ENCODE data around the gene IGSF21.

Gene IGSF21

DNA sequence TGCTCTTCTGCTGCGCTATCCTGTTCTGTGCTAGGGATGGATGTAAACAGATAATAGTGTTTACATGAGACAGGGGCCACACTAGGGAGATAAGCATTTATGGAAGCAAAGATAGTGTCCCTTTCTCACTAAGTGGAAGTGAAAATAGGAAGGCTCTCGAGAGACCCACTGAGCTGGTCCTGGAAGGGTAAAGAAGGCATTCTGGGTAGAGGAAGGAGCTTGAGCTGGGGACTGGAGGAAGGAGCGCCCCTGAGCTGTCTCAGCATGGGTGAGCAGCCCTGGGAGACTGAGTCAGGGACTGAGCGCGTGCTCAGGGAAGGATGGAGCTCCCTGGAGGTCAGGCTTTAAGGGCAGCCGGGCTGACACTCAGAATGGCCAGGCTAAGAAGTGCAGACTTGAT, 93.3 kb downstream of the IGSF21 start:
- TF ChIP-seq Cebpa-rat (IDR thresholded peaks at IDR 0.05), result no peak
- H4K20me1 ChIP-seq, result no peaks in the 10 kb centered on the region
- H3K27ac ChIP-seq, result no peak overlapping the region
- no peaks in the 10 kb centered on the region for H3K36me3 ChIP-seq
- no peaks in the 10 kb centered on the region for H3K27me3 ChIP-seq
- H3K9me3 ChIP-seq, result no peaks in the 10 kb centered on the region
- no peak overlapping the region for H3K4me2 ChIP-seq
- no peak overlapping the region for H3K9ac ChIP-seq
- no peaks in the 10 kb centered on the region for H3K4me1 ChIP-seq
- H3K4me3 ChIP-seq, result no peak overlapping the region

DNA sequence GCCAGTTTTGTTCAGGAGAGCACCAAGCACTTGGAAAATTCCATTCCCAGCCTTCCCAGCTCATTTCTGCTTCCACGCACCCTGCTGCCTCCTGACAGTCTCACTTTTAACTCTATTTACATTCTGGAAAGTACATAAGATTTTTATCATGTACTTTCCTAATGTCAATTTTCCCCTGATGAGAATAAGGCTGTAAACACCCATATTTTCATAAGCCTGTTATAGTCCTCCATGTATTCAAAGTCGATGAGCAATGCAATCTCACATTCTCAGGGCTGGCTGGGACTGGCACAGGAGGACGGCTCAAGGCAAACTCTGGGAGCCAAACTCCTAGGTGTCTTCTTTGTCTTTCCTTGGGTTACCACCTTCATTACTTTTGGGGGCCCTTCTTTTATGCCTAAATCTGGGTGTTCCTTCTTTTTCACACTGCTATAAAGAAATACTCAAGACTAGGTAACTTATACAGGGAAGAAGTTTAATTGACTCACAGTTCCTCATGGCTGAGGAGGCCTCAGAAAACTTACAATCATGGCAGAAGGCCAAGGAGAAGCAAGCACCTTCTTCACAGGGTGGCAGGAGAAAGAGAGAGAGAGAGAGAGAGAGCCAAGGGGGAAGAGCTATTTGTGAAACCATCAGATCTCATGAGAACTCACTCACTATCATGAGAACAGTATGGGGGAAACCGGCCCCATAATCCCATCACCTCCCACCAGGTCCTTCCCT, 94.6 kb downstream of the IGSF21 start:
- no peaks in the 10 kb centered on the region for H4K20me1 ChIP-seq
- H3K4me3 ChIP-seq, result no peak overlapping the region
- H3K9me3 ChIP-seq, result no peaks in the 10 kb centered on the region
- H3K27ac ChIP-seq, result no peak overlapping the region
- no peaks in the 10 kb centered on the region for H3K27me3 ChIP-seq
- H3K4me1 ChIP-seq, result no peaks in the 10 kb centered on the region
- no peaks in the 10 kb centered on the region for H3K36me3 ChIP-seq
- H3K9ac ChIP-seq, result no peak overlapping the region
- no peak overlapping the region for H3K4me2 ChIP-seq
- no peak for TF ChIP-seq Cebpa-rat (IDR thresholded peaks at IDR 0.05)

DNA sequence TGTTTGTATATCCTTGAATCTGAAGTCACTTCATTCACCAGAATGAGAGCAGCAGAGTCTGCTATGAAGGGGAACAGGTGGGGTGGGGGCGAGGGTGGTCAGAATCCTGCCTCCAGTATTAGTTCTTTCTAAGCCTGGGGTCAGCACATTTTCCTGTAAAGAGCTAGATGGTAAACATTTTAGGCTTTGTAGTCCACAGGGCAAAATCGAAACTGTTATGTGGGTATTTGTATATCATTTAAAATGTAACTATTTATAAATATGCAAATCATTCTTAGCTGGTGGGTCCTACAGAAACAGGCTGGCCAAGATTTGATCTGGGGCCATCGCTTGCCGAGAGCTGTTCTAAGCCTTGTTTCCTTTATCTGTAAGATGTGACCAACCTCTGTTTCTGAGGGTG, 96.0 kb downstream of the IGSF21 start:
- Histone ChIP-seq H3K4me1 (no peaks in the 10 kb centered on the region), H3K9me3 (no peaks in the 10 kb centered on the region), H3K27me3 (no peaks in the 10 kb centered on the region), H3K9ac (no peak overlapping the region), H3K4me2 (no peak overlapping the region), H3K36me3 (no peaks in the 10 kb centered on the region), H4K20me1 (no peaks in the 10 kb centered on the region), H3K27ac (no peak overlapping the region), H3K4me3 (no peak overlapping the region)
- TF ChIP-seq Cebpa-rat (IDR thresholded peaks at IDR 0.05), result no peak

- no peak overlapping the region for H3K9ac ChIP-seq
- no peak overlapping the region for H3K4me3 ChIP-seq
- H3K36me3 ChIP-seq, result no peaks in the 10 kb centered on the region
- no peaks in the 10 kb centered on the region for H3K27me3 ChIP-seq
- no peak overlapping the region for H3K27ac ChIP-seq
- no peaks in the 10 kb centered on the region for H3K4me1 ChIP-seq
- no peaks in the 10 kb centered on the region for H4K20me1 ChIP-seq
- no peak overlapping the region for H3K4me2 ChIP-seq
- no peak for TF ChIP-seq Cebpa-rat (IDR thresholded peaks at IDR 0.05)
- H3K9me3 ChIP-seq, result no peaks in the 10 kb centered on the region
Observed at GRCh38 chr1:18204575-18204974, 97.0 kb downstream of the IGSF21 start.

GRCh38 chr1:18205319-18205718, 97.7 kb downstream of the IGSF21 start:
- no peak for TF ChIP-seq Cebpa-rat (IDR thresholded peaks at IDR 0.05)

GRCh38 chr1:18211764-18212163, 104.2 kb downstream of the IGSF21 start:
- Histone ChIP-seq H3K9me3 (no peaks in the 10 kb centered on the region), H3K36me3 (no peaks in the 10 kb centered on the region), H3K4me3 (no peak overlapping the region), H3K4me1 (no peaks in the 10 kb centered on the region), H3K4me2 (no peak overlapping the region), H4K20me1 (no peaks in the 10 kb centered on the region), H3K27me3 (no peaks in the 10 kb centered on the region), H3K27ac (no peak overlapping the region), H3K9ac (no peak overlapping the region)
- TF ChIP-seq Cebpa-rat (IDR thresholded peaks at IDR 0.05), result no peak

More at GRCh38 chr1:18205319-18205718, 97.7 kb downstream of the IGSF21 start:
- Histone ChIP-seq H3K4me1 (no peaks in the 10 kb centered on the region), H3K27ac (no peak overlapping the region), H3K36me3 (no peaks in the 10 kb centered on the region), H3K4me3 (no peak overlapping the region), H3K9ac (no peak overlapping the region), H4K20me1 (no peaks in the 10 kb centered on the region), H3K9me3 (no peaks in the 10 kb centered on the region), H3K27me3 (no peaks in the 10 kb centered on the region), H3K4me2 (no peak overlapping the region)

GRCh38 chr1:18217398-18218043, 109.9 kb downstream of the IGSF21 start:
- H3K27me3 ChIP-seq, result no peaks in the 10 kb centered on the region
- no peaks in the 10 kb centered on the region for H3K36me3 ChIP-seq
- H3K4me3 ChIP-seq, result no peak overlapping the region
- H3K4me2 ChIP-seq, result no peak overlapping the region
- H3K4me1 ChIP-seq, result no peaks in the 10 kb centered on the region
- H3K27ac ChIP-seq, result no peak overlapping the region
- TF ChIP-seq Cebpa-rat (IDR thresholded peaks at IDR 0.05), result no peak
- H4K20me1 ChIP-seq, result no peaks in the 10 kb centered on the region; the same call in 1 of the 2 replicates
- H3K9ac ChIP-seq, result no peak overlapping the region
- H3K9me3 ChIP-seq, result no peaks in the 10 kb centered on the region

- Histone ChIP-seq H4K20me1 (no peaks in the 10 kb centered on the region), H3K4me1 (no peaks in the 10 kb centered on the region), H3K4me3 (no peak overlapping the region), H3K4me2 (no peak overlapping the region), H3K9ac (no peak overlapping the region), H3K27me3 (0 out of 2 replicates have a peak, but pooled peaks cover under 1% of the 10 kb centered on the region), H3K27ac (no peak overlapping the region), H3K9me3 (peaks cover 21% of the 10 kb centered on the region), H3K36me3 (no peaks in the 10 kb centered on the region)
- TF ChIP-seq Cebpa-rat (IDR thresholded peaks at IDR 0.05), result no peak
Observed at GRCh38 chr1:18229625-18230024, 122.0 kb downstream of the IGSF21 start.

- Histone ChIP-seq H3K4me1 (no peaks in the 10 kb centered on the region), H3K4me3 (no peak overlapping the region), H3K9me3 (peaks cover 21% of the 10 kb centered on the region), H3K9ac (no peak overlapping the region), H3K4me2 (no peak overlapping the region), H3K27ac (no peak overlapping the region), H4K20me1 (no peaks in the 10 kb centered on the region), H3K27me3 (no peaks in the 10 kb centered on the region), H3K36me3 (no peaks in the 10 kb centered on the region)
- TF ChIP-seq Cebpa-rat (IDR thresholded peaks at IDR 0.05), result no peak
Observed at GRCh38 chr1:18230321-18230720, 122.7 kb downstream of the IGSF21 start.

DNA sequence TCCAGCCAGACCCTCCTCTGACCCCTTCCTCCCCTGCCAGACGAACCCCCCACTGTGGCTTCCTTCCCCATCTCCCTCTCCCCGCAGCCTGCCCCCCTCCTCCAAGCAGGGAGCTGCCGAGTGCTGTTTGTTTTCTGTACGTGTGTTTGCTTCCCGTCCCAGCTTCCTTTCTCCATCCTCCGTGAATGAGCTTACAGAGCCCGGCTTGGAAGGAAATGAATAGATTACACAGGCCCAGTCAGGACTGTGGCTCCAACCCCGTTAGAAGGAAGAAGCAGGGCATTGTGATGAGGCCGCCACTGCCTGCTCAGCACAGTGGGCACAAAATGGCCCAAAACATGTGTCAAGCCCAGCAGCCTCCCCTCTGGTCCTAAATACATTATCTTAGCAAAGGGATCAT, 123.2 kb downstream of the IGSF21 start:
- Histone ChIP-seq H3K27me3 (no peaks in the 10 kb centered on the region), H3K9me3 (peaks cover 21% of the 10 kb centered on the region), H3K4me1 (no peaks in the 10 kb centered on the region), H3K27ac (no peak overlapping the region), H4K20me1 (no peaks in the 10 kb centered on the region), H3K36me3 (no peaks in the 10 kb centered on the region), H3K4me2 (no peak overlapping the region), H3K9ac (no peak overlapping the region), H3K4me3 (no peak overlapping the region)
- TF ChIP-seq Cebpa-rat (IDR thresholded peaks at IDR 0.05), result no peak
